Panc1 (cell line): ENCODE results near the gene ITIH2. TPM values are rescaled to one million over a fixed set of nuclear protein-coding genes. Genes with fewer than 3 reads are reported as not detected.
A peak's percentile ranks its signal among the peaks of the same experiment; 100 is the strongest.

Experiments
- ATAC-seq: fragments of 200-7000 bp; cut with Tn5 transposase; 2 replicates; pipeline ENCODE4 v1.9.1; 2020; ENCODE audit warnings: mild to moderate bottlenecking, moderate library complexity
- BruUV-seq: library from RNA; stranded (reverse); fragments of 400-500 nt; replicated peaks from 2 replicates; lab custom pipeline; 2021; lab: Mats Ljungman, UMichigan
- CTCF ChIA-PET: fragments of 300-600 bp; sonication (Branson Sonifier 250); formaldehyde crosslinking; loops from one replicate; lab custom pipeline; 2022; ENCODE audit warnings: antibody characterized with exemption; lab: Charles Lee
- POLR2A ChIA-PET: fragments of 300-600 bp; sonication (Branson Sonifier 250); formaldehyde crosslinking; loops from one replicate; lab custom pipeline; 2022; ENCODE audit warnings: antibody characterized with exemption; lab: Charles Lee
- DNase-seq: peaks from one replicate; pipeline ENCODE4 v3.0.0-alpha.2; 2010; ENCODE audit warnings: low read depth, low spot score
- H3K27ac ChIP-seq: 2 replicates; pipeline ENCODE4 v1.5.1; 2011; ENCODE audit warnings: mild to moderate bottlenecking, low read length, inconsistent platforms
- H3K27me3 ChIP-seq: fragments of 200-500 bp; sonication (Bioruptor generic); 2 replicates; pipeline ENCODE4 v1.6.0; 2014; ENCODE audit warnings: low read length, inconsistent platforms; ENCODE audit not compliant: control insufficient read depth, insufficient read depth
- H3K36me3 ChIP-seq: fragments of 200-500 bp; sonication (Bioruptor generic); 2 replicates; pipeline ENCODE4 v1.5.1; 2014; ENCODE audit warnings: inconsistent platforms, mild to moderate bottlenecking, low read length, moderate library complexity; ENCODE audit not compliant: control insufficient read depth, insufficient read depth
- H3K4me1 ChIP-seq: 2 replicates; pipeline ENCODE4 v1.5.1; 2011; ENCODE audit warnings: inconsistent platforms, mild to moderate bottlenecking, low read length, moderate library complexity; ENCODE audit not compliant: control insufficient read depth, insufficient read depth
- H3K4me3 ChIP-seq, 2 experiments: 2 replicates each; pipeline ENCODE4 v1.5.1; 2011 to 2012; ENCODE audit warnings: low read depth in 2 of 2, low read length in 2 of 2, mild to moderate bottlenecking in 2 of 2, inconsistent platforms in 1 of 2, moderate library complexity in 1 of 2
- H3K9me3 ChIP-seq: fragments of 200-500 bp; sonication (Bioruptor generic); 2 replicates; pipeline ENCODE4 v1.5.1; 2014; ENCODE audit warnings: low read depth, mild to moderate bottlenecking, inconsistent platforms, low read length, moderate library complexity; ENCODE audit not compliant: control insufficient read depth, insufficient read depth
- CTCF ChIP-seq: fragments of 450-650 bp; IDR thresholded peaks from 2 replicates; pipeline ENCODE4 v1.5.1; 2017; ENCODE audit warnings: mild to moderate bottlenecking
- POLR2AphosphoS5 ChIP-seq: IDR thresholded peaks from 2 replicates; pipeline ENCODE4 v1.6.1; 2012; ENCODE audit warnings: mild to moderate bottlenecking, low read depth, low read length, moderate library complexity
- SIN3A ChIP-seq: IDR thresholded peaks from 2 replicates; pipeline ENCODE4 v1.6.1; 2012; ENCODE audit warnings: low read depth, mild to moderate bottlenecking, low read length, moderate library complexity, borderline replicate concordance; ENCODE audit not compliant: insufficient read depth
- TCF7L2 ChIP-seq: IDR thresholded peaks from 2 replicates; pipeline ENCODE4 v1.6.1; 2011; ENCODE audit warnings: mild to moderate bottlenecking, low read depth, low read length, inconsistent platforms
- in situ Hi-C: cut with HindIII; loops from 2 replicates; pipeline ENCODE4 v1.10.0; 2016; ENCODE audit warnings: low sequenced_read_pairs, low pct_unique_long_range_greater_than_20kb
- intact Hi-C: fragments of 100-400 bp; cut with micrococcal nuclease; formaldehyde crosslinking; loops from one replicate; pipeline ENCODE4 v1.10.0; 2022; ENCODE audit not compliant: unreplicated experiment
- total RNA-seq: library from RNA; stranded (reverse); gene quantifications from one replicate; pipeline ENCODE4 v1.2.1, GENCODE V29; 2021; ENCODE audit not compliant: unreplicated experiment
- TF ChIP-seq, protein P1 (sequence below), 2 experiments: IDR thresholded peaks; 2 replicates each; pipeline ENCODE4 v1.6.1; 2011 to 2012; ENCODE audit warnings: low read depth in 2 of 2, control low read depth in 1 of 2, low read length in 1 of 2, mild to moderate bottlenecking in 1 of 2, moderate library complexity in 1 of 2; ENCODE audit not compliant: insufficient read depth in 1 of 2

ITIH2 gene
- total RNA-seq, 1 experiment from 2014 or later: 0.67 TPM

- H3K4me3 ChIP-seq: peak within 1 kb of the TSS; percentile 18 to 36
- H3K9me3 ChIP-seq: no peaks in the 10 kb centered on the region
- TF ChIP-seq TCF7L2 (no peak), SIN3A (no peak), CTCF (no peak), POLR2AphosphoS5 (no peak)
- TF ChIP-seq, protein P1, sequence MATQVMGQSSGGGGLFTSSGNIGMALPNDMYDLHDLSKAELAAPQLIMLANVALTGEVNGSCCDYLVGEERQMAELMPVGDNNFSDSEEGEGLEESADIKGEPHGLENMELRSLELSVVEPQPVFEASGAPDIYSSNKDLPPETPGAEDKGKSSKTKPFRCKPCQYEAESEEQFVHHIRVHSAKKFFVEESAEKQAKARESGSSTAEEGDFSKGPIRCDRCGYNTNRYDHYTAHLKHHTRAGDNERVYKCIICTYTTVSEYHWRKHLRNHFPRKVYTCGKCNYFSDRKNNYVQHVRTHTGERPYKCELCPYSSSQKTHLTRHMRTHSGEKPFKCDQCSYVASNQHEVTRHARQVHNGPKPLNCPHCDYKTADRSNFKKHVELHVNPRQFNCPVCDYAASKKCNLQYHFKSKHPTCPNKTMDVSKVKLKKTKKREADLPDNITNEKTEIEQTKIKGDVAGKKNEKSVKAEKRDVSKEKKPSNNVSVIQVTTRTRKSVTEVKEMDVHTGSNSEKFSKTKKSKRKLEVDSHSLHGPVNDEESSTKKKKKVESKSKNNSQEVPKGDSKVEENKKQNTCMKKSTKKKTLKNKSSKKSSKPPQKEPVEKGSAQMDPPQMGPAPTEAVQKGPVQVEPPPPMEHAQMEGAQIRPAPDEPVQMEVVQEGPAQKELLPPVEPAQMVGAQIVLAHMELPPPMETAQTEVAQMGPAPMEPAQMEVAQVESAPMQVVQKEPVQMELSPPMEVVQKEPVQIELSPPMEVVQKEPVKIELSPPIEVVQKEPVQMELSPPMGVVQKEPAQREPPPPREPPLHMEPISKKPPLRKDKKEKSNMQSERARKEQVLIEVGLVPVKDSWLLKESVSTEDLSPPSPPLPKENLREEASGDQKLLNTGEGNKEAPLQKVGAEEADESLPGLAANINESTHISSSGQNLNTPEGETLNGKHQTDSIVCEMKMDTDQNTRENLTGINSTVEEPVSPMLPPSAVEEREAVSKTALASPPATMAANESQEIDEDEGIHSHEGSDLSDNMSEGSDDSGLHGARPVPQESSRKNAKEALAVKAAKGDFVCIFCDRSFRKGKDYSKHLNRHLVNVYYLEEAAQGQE (IDR thresholded peaks at IDR 0.05; ENCODE audit: insufficient read depth in 1 of 2, low read depth in 2 of 2, low read length in 1 of 2): no peak
- ChIA-PET POLR2A (no interaction called here), CTCF (no interaction called here)
- intact Hi-C loops (no loop called here), in situ Hi-C loops (no loop called here)
- no peaks in the 10 kb centered on the region for H3K36me3 ChIP-seq
- no peaks in the 10 kb centered on the region; the same call in 1 of the 2 replicates for H3K4me1 ChIP-seq
- BruUV-seq: no TSS peak
- ATAC-seq (no peak), DNase-seq (no peak)
- H3K27me3 ChIP-seq: peaks cover 11% of the 10 kb centered on the region
- H3K27ac ChIP-seq: no peak within 1 kb of the TSS
These were observed 36.7 kb upstream of the ITIH2 start, which contains the start of gene ITIH5 for GRCh38 chr10:7666253-7667023. ITIH5 (minus strand) TSS chr10:7666966; CDS start chr10:7666892, 74 bp downstream.

GRCh38 chr10:7667262-7668141 is 35.6 kb upstream of the ITIH2 start:
- ChIA-PET CTCF (no interaction called here), POLR2A (no interaction called here)
- intact Hi-C loops (no loop called here), in situ Hi-C loops (no loop called here)
- H3K4me1 ChIP-seq: no peaks in the 10 kb centered on the region; the same call in 1 of the 2 replicates
- DNase-seq: no peak
- no TSS peak for BruUV-seq
- no peak; the same call in 1 of the 2 replicates for ATAC-seq
- no peak overlapping the region for H3K4me3 ChIP-seq
- H3K36me3 ChIP-seq: no peaks in the 10 kb centered on the region
- no peaks in the 10 kb centered on the region for H3K9me3 ChIP-seq
- peaks cover 13% of the 10 kb centered on the region for H3K27me3 ChIP-seq
- H3K27ac ChIP-seq: no peak overlapping the region
- no peak for TF ChIP-seq SIN3A
- no peak for TF ChIP-seq CTCF
- no peak for TF ChIP-seq POLR2AphosphoS5
- TF ChIP-seq, protein P1 (IDR thresholded peaks at IDR 0.05; ENCODE audit: insufficient read depth in 1 of 2, low read depth in 2 of 2, low read length in 1 of 2): no peak
- no peak for TF ChIP-seq TCF7L2
